Prostate gland (tissue), 2 donors: ENCODE measurements around the gene LRRC31.

ENCODE experiments used
- POLR2A ChIP-seq: fragments of 450-650 bp; IDR thresholded peaks from one replicate; pipeline ENCODE4 v1.6.1; 2016; ENCODE audit warnings: antibody characterized with exemption, mild to moderate bottlenecking
- TF ChIP-seq, protein P1 (sequence below), 4 experiments: fragments of 200-600 bp in 2 of 4; fragments of 450-650 bp in 2 of 4; sonication (generic) in 2 of 4; IDR thresholded peaks; 1 replicate in 3 of 4; 2 replicates in 1 of 4; pipeline ENCODE4 v1.5.1; 2016 to 2019; ENCODE audit warnings: antibody characterized with exemption in 4 of 4, mild to moderate bottlenecking in 2 of 4, moderate library complexity in 2 of 4

DNA sequence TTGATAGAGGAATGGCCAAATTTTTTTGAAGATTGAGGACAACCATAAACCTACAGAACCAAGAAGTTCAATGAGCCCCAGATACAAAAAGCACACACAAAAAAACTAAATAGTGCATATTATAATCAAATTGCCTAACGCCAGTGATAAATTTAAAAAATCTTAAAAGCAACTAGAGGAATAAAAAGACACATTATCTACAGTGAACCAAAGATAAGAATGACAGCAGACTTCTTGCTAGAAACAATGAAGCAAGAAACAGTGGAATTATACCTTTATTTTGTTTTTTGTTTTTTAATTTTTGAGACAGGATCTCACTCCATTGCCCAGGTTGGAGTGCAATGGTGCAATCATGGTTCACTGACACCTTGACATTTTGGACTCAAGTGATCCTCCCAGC, 31.7 kb upstream of the LRRC31 start:
- TF ChIP-seq, protein P1, sequence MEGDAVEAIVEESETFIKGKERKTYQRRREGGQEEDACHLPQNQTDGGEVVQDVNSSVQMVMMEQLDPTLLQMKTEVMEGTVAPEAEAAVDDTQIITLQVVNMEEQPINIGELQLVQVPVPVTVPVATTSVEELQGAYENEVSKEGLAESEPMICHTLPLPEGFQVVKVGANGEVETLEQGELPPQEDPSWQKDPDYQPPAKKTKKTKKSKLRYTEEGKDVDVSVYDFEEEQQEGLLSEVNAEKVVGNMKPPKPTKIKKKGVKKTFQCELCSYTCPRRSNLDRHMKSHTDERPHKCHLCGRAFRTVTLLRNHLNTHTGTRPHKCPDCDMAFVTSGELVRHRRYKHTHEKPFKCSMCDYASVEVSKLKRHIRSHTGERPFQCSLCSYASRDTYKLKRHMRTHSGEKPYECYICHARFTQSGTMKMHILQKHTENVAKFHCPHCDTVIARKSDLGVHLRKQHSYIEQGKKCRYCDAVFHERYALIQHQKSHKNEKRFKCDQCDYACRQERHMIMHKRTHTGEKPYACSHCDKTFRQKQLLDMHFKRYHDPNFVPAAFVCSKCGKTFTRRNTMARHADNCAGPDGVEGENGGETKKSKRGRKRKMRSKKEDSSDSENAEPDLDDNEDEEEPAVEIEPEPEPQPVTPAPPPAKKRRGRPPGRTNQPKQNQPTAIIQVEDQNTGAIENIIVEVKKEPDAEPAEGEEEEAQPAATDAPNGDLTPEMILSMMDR (IDR thresholded peaks at IDR 0.05): no peak
- TF ChIP-seq POLR2A: no peak
